NCI-H2227 (cell line): ENCODE results near the gene SLC5A2.
"Not testable (repeated sequence)": the region's sequence is repeated elsewhere in the genome, so short reads cannot be mapped to it uniquely, and the experiment has no call there.

Experiments
- DNase-seq: peaks from one replicate; lab custom pipeline; 2025; ENCODE audit not compliant: unreplicated experiment; lab: John Stamatoyannopoulos, UW

Gene SLC5A2

GRCh38 chr16:31474773-31475738 lies 7.9 kb upstream of the SLC5A2 start:
- no peak for DNase-seq

GRCh38 chr16:31475946-31476302 lies 7.0 kb upstream of the SLC5A2 start:
- no peak for DNase-seq

GRCh38 chr16:31476303-31477219 lies 6.4 kb upstream of the SLC5A2 start:
- DNase-seq = no peak

- no peak for DNase-seq
Measured at GRCh38 chr16:31477220-31478216, 5.4 kb upstream of the SLC5A2 start.

- no peak for DNase-seq
Measured at GRCh38 chr16:31478956-31479355, 4.0 kb upstream of the SLC5A2 start.

GRCh38 chr16:31479751-31480150 lies 3.2 kb upstream of the SLC5A2 start:
- no peak for DNase-seq

GRCh38 chr16:31480851-31481536 lies 1.9 kb upstream of the SLC5A2 start:
- DNase-seq = no peak

GRCh38 chr16:31484048-31484447 lies 1.1 kb downstream of the SLC5A2 start:
- not testable (repeated sequence) for DNase-seq

- no peak for DNase-seq
Measured at GRCh38 chr16:31484491-31485171, 1.7 kb downstream of the SLC5A2 start.

GRCh38 chr16:31485571-31485970 lies 2.6 kb downstream of the SLC5A2 start:
- DNase-seq = no peak

- no peak for DNase-seq
Measured at GRCh38 chr16:31486045-31486444, 3.1 kb downstream of the SLC5A2 start.

- no peak for DNase-seq
Measured at GRCh38 chr16:31487071-31487719, 4.3 kb downstream of the SLC5A2 start.

- DNase-seq = peak; percentile 92
Measured at GRCh38 chr16:31487720-31488467, 5.0 kb downstream of the SLC5A2 start.

GRCh38 chr16:31488468-31489297 lies 5.8 kb downstream of the SLC5A2 start:
- no peak for DNase-seq

- DNase-seq = no peak
Measured at GRCh38 chr16:31489298-31489564, 6.3 kb downstream of the SLC5A2 start.

GRCh38 chr16:31489616-31490584 lies 7.0 kb downstream of the SLC5A2 start:
- DNase-seq = no peak
